ENCODE results near the gene ENOX2. TPM values are rescaled to one million over a fixed set of nuclear protein-coding genes. Genes with fewer than 3 reads are reported as not detected.
A peak's percentile ranks its signal among the peaks of the same experiment; 100 is the strongest.
"Not testable (repeated sequence)": the region's sequence is repeated elsewhere in the genome, so short reads cannot be mapped to it uniquely, and the experiment has no call there.

The ENOX2 gene
- total RNA-seq, 1 donor from 2014 or later = 13.2 TPM

DNA sequence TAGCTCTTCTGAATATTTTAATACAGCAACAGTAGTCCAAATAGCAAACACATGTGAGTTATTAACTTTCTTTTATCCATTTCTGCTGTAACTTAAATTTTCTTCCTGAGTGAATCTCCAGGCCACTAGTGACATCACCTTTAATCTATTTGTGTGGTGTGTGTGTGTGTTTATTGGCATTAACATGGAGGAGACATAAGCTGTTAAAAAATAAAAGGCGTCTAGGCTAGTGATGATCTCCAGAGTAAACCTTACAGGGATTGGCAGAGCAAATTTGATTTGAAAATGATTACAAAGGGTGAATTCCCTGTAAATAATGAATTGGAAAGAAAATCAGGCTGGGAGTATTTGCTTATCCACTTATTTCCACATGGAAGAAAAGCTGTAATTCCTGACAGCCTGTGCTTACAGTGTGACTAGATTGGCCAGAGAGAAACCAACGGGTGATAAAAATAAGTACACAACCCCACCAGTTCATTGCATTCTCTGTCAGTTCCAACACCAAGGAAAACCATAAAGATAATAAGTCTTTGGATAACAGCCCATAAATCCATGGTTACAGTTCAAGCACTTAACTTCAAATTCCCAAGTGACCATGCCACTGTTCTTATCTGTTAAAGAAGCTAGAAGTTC lies 186.1 kb downstream of the ENOX2 start:
- DNase-seq = no peak
- no peak for ATAC-seq
- intact Hi-C loops (cut with micrococcal nuclease) = no loop called here

DNA sequence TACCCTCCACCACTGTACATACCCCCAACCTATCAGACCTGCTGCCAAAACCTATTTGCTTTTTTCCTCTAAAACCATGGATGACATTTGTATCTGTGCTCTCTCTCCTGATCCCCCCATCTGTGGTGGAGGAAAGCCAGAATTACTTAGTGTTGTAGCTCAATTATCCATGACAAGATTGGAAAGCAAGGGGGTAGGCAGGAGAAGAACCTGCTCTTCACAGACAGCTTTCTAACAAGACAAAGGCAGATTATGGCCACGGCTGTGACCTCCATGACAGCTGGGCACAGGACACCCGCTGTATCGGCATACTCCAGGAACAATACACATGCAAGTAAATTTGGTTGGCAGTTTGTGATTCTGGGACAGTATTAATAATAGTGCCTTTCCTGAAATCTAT lies 186.7 kb downstream of the ENOX2 start:
- no peak for DNase-seq
- no peak for ATAC-seq
- intact Hi-C loops (cut with micrococcal nuclease) = no loop called here

GRCh38 chrX:130715299-130715698 lies 187.7 kb downstream of the ENOX2 start:
- intact Hi-C loops (cut with micrococcal nuclease) = no loop called here
- DNase-seq = no peak
- ATAC-seq = peak; percentile 42

GRCh38 chrX:130714665-130715064 lies 188.3 kb downstream of the ENOX2 start:
- ATAC-seq (no peak), DNase-seq (no peak)
- intact Hi-C loops (cut with micrococcal nuclease) = no loop called here

DNA sequence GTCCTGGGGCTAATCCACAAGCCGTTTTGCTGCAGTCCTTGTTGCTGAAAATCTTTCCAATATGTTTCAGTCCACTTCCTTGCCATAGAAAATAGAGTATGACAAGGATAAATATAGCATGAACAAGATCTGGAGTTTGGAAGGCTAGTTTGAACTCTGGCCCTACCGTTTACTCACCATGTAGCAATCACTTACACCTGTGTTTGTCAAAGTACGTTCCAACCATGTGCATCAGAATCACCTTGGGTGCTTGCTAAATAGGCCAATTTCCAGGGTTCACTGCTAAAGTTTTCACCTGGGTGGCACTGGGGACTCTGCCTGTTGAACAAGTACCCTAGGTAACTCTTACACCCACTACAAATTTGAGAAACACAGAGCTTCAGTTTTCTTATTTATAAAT lies 188.9 kb downstream of the ENOX2 start:
- no peak for DNase-seq
- no peak for ATAC-seq
- intact Hi-C loops (cut with micrococcal nuclease) = no loop called here

DNA sequence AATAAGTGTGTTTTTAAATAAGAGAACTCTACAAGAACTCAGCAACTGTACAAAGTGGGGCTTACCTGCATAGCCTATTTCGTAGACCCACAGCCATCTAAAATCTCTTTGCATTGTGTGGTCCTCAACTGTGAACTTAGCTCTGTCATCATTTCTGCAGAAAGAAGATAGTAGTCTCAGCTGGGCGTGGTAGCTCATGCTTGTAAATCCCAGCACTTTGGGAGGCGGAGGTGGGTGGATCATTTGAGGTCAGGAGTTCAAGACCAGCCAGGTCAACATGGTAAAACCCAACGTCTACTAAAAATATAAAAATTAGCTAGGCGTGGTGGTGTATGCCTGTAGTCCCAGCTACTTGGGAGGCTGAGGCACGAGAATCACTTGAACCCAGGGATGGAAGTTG lies 193.8 kb downstream of the ENOX2 start:
- intact Hi-C loops (cut with micrococcal nuclease); ATAC-seq; DNase-seq: not testable (repeated sequence)

DNA sequence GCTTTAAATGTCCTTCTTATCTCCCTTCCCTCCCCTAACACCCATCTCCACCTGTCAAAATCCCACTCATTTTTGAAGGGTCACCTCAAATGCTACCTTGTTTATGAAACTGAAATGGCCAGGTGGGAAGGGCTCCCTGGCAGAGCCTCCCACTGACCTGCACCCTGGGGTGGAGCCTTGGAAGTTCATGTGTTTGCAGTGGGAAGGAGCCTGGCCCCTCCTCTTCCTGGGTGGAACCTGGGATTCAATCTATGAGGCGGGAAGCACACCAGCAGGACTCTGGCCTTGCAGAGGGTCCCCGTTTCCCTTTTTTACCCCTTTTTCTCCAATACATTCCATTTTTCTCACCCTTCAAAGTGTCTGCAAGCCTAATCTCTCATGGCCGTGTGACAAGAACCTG lies 197.4 kb downstream of the ENOX2 start:
- no peak for DNase-seq
- no peak for ATAC-seq
- intact Hi-C loops (cut with micrococcal nuclease) = no loop called here

- ATAC-seq (peak; percentile 41), DNase-seq (no peak)
- intact Hi-C loops (cut with micrococcal nuclease) = no loop called here
Observed at GRCh38 chrX:130704053-130705038, 198.7 kb downstream of the ENOX2 start.

- no peak for DNase-seq
- intact Hi-C loops (cut with micrococcal nuclease) = no loop called here
- ATAC-seq = no peak
Observed at GRCh38 chrX:130702867-130703707, 199.9 kb downstream of the ENOX2 start.

DNA sequence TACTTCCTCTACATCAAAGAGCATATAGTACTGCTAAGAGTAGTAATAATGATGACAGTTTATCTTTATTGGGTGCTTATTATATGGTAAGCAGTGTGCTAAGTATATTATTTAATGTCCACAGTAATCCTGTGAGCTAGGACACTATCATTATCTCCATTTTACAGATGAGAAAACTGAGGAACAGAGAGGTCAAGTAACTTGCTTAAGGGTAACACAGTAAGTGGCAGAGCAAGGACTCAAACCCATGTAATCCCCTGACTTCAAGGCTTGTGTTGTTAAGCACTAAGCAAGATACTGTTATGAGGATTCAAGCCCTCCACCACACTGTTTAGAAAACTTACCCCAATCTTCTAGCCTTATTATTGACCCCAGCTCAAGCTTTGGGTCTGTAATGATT lies 202.4 kb downstream of the ENOX2 start:
- DNase-seq (no peak), ATAC-seq (no peak)
- intact Hi-C loops (cut with micrococcal nuclease) = no loop called here

- ATAC-seq (no peak), DNase-seq (no peak)
- intact Hi-C loops (cut with micrococcal nuclease) = no loop called here
Observed at GRCh38 chrX:130699618-130700017, 203.4 kb downstream of the ENOX2 start.

- ATAC-seq = no peak
- intact Hi-C loops (cut with micrococcal nuclease) = loop anchor here (2.0 kb wide), 1 partner anchor 32 kb away; no protein-coding TSS in a partner anchor
- DNase-seq = no peak
Observed at GRCh38 chrX:130696542-130696941, 206.5 kb downstream of the ENOX2 start.

GRCh38 chrX:130695931-130696330 lies 207.1 kb downstream of the ENOX2 start:
- ATAC-seq (no peak), DNase-seq (no peak)
- intact Hi-C loops (cut with micrococcal nuclease) = loop anchor here (2.0 kb wide), 1 partner anchor 33 kb away; no protein-coding TSS in a partner anchor

- DNase-seq (no peak), ATAC-seq (no peak)
- intact Hi-C loops (cut with micrococcal nuclease) = no loop called here
Observed at GRCh38 chrX:130694983-130695382, 208.0 kb downstream of the ENOX2 start.

DNA sequence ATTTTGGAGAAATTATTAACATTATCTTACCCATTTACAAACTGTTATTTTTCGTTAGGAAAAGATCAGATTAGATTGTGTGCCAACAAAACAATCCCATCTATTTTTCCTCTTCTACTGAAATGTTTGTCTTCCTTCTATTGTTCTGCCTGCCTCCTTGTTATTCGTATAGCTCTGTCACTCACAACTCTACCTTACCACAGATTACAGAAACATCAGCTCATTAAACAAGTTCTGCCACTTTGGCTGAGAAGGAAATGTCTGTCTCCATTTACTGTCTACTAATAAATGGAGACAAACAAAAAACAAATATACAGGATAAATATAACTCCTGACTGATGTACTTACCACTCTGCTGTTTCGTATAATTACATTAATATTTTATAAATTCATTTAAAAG lies 211.4 kb downstream of the ENOX2 start:
- DNase-seq (no peak), ATAC-seq (no peak)
- intact Hi-C loops (cut with micrococcal nuclease) = no loop called here

DNA sequence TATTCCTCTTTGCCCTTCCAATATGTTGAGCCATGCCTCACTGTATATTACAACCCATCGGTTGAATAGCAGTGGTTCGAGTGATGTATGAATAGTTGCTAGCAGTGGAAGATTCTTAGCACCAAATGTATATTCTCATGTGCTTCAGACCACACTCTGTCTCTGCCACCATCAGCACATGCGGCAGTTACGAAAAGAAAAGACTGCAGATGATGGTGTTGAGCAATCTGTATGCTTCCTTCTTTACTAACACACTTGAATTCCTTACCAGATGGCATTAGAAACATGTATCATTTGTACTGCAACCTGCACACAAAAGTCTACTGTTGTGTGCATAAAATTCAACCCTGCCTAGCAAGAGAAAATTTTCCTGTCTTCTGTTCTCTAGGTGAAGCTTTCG lies 214.6 kb downstream of the ENOX2 start:
- ATAC-seq (no peak), DNase-seq (no peak)
- intact Hi-C loops (cut with micrococcal nuclease) = no loop called here

GRCh38 chrX:130682990-130683389 lies 220.0 kb downstream of the ENOX2 start:
- DNase-seq (no peak), ATAC-seq (no peak)
- intact Hi-C loops (cut with micrococcal nuclease) = no loop called here

DNA sequence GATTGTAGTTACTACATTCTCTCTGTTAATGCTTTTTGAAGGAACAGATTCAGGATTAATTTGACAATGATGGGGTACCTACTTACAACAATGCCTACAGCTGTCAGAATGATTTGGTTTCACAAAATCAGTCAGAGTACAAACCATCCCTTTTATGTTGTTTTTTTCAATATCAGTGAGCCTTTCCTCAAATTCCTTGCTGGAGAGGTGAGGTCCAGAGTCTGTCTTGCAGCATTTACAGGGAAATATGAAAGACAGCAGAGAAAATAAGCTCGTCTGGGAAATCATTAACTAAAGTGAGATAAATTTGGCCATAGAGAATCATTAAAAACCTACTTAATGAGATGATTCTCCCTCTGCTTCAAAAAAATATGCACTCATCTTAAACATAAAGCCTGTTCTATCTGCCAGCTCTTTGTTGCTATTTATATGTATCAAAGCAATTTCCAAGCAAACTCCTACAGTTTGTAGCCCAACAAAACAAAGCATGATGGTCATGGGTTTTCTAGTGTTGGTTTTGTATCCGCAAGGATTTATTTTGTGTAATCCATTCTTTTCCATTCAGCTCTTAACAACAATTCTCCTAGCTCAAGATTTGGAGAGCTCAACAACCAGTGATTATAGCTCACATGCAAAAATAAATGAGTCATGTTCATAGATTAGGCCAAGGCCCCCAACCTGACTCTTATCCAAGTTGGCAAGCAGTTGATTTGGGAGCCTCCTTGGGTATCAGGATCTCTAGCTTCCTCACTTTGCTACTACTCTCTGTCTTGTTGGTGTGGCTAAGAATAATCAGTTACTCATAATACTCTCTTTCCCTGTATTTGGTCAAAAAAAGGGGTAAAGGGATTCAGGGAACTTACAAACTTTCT lies 222.6 kb downstream of the ENOX2 start:
- intact Hi-C loops (cut with micrococcal nuclease) = no loop called here
- ATAC-seq (peak; percentile 39), DNase-seq (no peak)

DNA sequence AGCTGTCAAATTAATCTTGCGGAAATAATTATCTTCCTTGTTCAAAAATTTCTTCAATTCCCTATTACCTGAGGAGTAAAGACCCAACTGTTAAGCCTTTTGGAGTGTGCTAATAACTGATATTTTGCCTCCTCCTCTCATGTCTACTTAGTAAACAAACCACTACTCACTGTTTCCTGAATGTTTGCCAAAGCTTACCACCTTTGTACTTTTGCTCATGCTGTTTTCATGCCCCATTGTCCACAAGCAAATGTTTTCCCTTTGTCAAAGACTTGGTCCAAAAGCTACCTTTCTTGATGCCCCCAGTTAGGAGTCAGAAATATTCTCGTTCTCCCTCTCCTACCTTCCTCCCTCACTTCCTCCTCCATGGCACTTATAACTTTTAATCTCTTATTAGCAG lies 226.1 kb downstream of the ENOX2 start:
- intact Hi-C loops (cut with micrococcal nuclease) = no loop called here
- ATAC-seq (no peak), DNase-seq (no peak)
